Natural killer cell (primary cell): ENCODE data around the gene FOXF1. TPM values are rescaled to one million over a fixed set of nuclear protein-coding genes. Genes with fewer than 3 reads are reported as not detected.
A peak's percentile ranks its signal among the peaks of the same experiment; 100 is the strongest.

Source experiments
- ATAC-seq, 3 donors: fragments of 150-1000 bp in 2 of 3; fragments of 200-7000 bp in 1 of 3; cut with Tn5 transposase; 1 replicate in 1 of 3; 2 replicates in 2 of 3; pipeline ENCODE4 v1.10.0; 2021; ENCODE audit warnings: mild to moderate bottlenecking in 2 of 3, moderate library complexity in 2 of 3
- DNase-seq, 2 donors: peaks; one replicate each; pipeline versions ENCODE4 v3.0.0 to v3.0.0-alpha.2; 2013 to 2021; ENCODE audit warnings: mixed read lengths in 1 of 2
- H3K27ac ChIP-seq: one replicate; pipeline ENCODE4 v1.5.1; 2013; ENCODE audit warnings: mild to moderate bottlenecking, low read length
- H3K27me3 ChIP-seq: one replicate; pipeline ENCODE4 v1.6.1; 2013; ENCODE audit warnings: low read length; ENCODE audit not compliant: control insufficient read depth, insufficient read depth
- H3K36me3 ChIP-seq: one replicate; pipeline ENCODE4 v1.6.1; 2013; ENCODE audit warnings: low read length; ENCODE audit not compliant: control insufficient read depth, insufficient read depth
- H3K4me1 ChIP-seq: one replicate; pipeline ENCODE4 v1.6.1; 2013; ENCODE audit warnings: low read length; ENCODE audit not compliant: control insufficient read depth, insufficient read depth
- H3K4me3 ChIP-seq: one replicate; pipeline ENCODE4 v1.5.1; 2013; ENCODE audit warnings: low read length
- H3K9me3 ChIP-seq: one replicate; pipeline ENCODE4 v1.6.1; 2013; ENCODE audit warnings: low read length; ENCODE audit not compliant: control insufficient read depth, insufficient read depth
- H3K27ac Mint-ChIP-seq, 2 donors: one replicate each; pipeline ENCODE4 v1.8.0; 2022; ENCODE audit warnings: mild to moderate bottlenecking in 2 of 2, mixed read lengths in 2 of 2, moderate library complexity in 1 of 2
- H3K27me3 Mint-ChIP-seq, 2 donors: one replicate each; pipeline ENCODE4 v1.8.0; 2022; ENCODE audit warnings: low read depth in 2 of 2, mixed read lengths in 2 of 2
- H3K36me3 Mint-ChIP-seq: one replicate; pipeline ENCODE4 v1.8.0; 2022; ENCODE audit warnings: mixed read lengths
- H3K4me1 Mint-ChIP-seq, 2 donors: one replicate each; pipeline ENCODE4 v1.8.0; 2022; ENCODE audit warnings: mixed read lengths in 2 of 2
- H3K4me3 Mint-ChIP-seq: one replicate; pipeline ENCODE4 v1.8.0; 2022; ENCODE audit warnings: mild to moderate bottlenecking, moderate library complexity, mixed read lengths
- H3K9me3 Mint-ChIP-seq, 2 donors: one replicate each; pipeline ENCODE4 v1.8.0; 2022; ENCODE audit warnings: mixed read lengths in 2 of 2
- CTCF ChIP-seq: fragments of 200-600 bp; IDR thresholded peaks from one replicate; pipeline ENCODE4 v1.8.0; 2022; ENCODE audit warnings: antibody characterized with exemption
- WGBS: methylation state at CpG from one replicate; pipeline ENCODE4 v1.1.7; 2013; ENCODE audit warnings: missing lambda C conversion rate; ENCODE audit not compliant: insufficient coverage; 5-methylcytosine and 5-hydroxymethylcytosine counted together
- intact Hi-C: fragments of 100-400 bp; cut with micrococcal nuclease; formaldehyde crosslinking; loops from one replicate; pipeline ENCODE4 v1.14.2; 2022
- total RNA-seq, 4 donors: library from RNA; stranded (reverse); fragments of 120-200 nt in 1 of 4; gene quantifications; one replicate each; pipeline versions ENCODE4 v1.2.3 to v1.2.4, GENCODE V29; 2013 to 2022

The FOXF1 gene
- total RNA-seq, 3 donors from 2014 or later (not counting 1 experiment from before 2014, with no cell fraction given): not detected

DNA sequence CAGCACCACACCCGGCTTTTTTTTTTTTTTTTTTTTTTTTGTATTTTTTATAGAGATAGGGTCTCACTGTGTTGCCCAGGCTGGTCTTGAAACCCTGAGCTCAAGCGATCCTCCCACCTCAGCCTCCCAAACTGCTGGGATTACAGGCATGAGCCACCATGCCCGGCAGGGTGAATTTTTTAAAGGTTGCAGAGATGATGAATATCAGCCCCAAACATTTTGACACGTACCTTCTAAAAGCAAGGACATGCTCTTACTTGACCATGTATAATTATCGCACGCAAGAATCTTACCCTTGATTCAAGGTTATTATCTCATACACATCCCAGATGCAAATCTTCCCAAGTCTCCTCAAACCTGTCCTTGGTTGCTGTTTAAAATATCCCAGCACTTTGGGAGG lies 52.0 kb downstream of the FOXF1 start:
- H3K36me3 Mint-ChIP-seq: no peaks in the 10 kb centered on the region
- H3K9me3 Mint-ChIP-seq: no peaks in the 10 kb centered on the region
- peaks cover 29% of the 10 kb centered on the region for H3K27me3 ChIP-seq
- intact Hi-C loops: loop anchor here (5.0 kb wide), 3 partner anchors 200 to 515 kb away; no protein-coding TSS in a partner anchor
- H3K4me3 ChIP-seq: no peak overlapping the region
- ATAC-seq: no peak
- no peak for DNase-seq
- no peak overlapping the region for H3K4me3 Mint-ChIP-seq
- H3K27ac ChIP-seq: no peak overlapping the region
- H3K9me3 ChIP-seq: no peaks in the 10 kb centered on the region
- H3K27me3 Mint-ChIP-seq: peaks cover 25 to 28% of the 10 kb centered on the region in 2 donors
- no peak overlapping the region for H3K27ac Mint-ChIP-seq
- 97% methylated on average over 4 of the region's 6 CpGs for WGBS
- H3K4me1 Mint-ChIP-seq: peaks cover 7 to 8% of the 10 kb centered on the region in 2 donors
- H3K36me3 ChIP-seq: no peaks in the 10 kb centered on the region
- H3K4me1 ChIP-seq: peaks cover 12% of the 10 kb centered on the region
- no peak for TF ChIP-seq CTCF

GRCh38 chr16:86563469-86564345 lies 53.4 kb downstream of the FOXF1 start:
- Mint-ChIP-seq H3K4me3 (peak overlapping the region; percentile 42), H3K27me3 (peaks cover 26 to 28% of the 10 kb centered on the region in 2 donors), H3K4me1 (peaks cover 7 to 8% of the 10 kb centered on the region in 2 donors), H3K36me3 (no peaks in the 10 kb centered on the region), H3K9me3 (no peaks in the 10 kb centered on the region), H3K27ac (peak overlapping the region in 1 of 2 donors; percentile 35)
- Histone ChIP-seq H3K27me3 (peaks cover 33% of the 10 kb centered on the region), H3K4me3 (no peak overlapping the region), H3K36me3 (no peaks in the 10 kb centered on the region), H3K27ac (no peak overlapping the region), H3K4me1 (peaks cover 12% of the 10 kb centered on the region), H3K9me3 (no peaks in the 10 kb centered on the region)
- peak; percentile 78 to 92 for DNase-seq
- peak; percentile 100 for TF ChIP-seq CTCF
- 2% methylated on average over 41 of the region's 41 CpGs for WGBS
- peak; percentile 99 to 100 (median 100) for ATAC-seq
- intact Hi-C loops: loop anchor here (1.0 to 5.0 kb wide), 5 partner anchors 199 to 715 kb away; no protein-coding TSS in a partner anchor

Other genes starting within 250 kb of the FOXF1 start
- gene MTHFSD, start 44.7 kb downstream of the FOXF1 start, total RNA-seq: 10 to 100 TPM; 14.3 to 22.0 (median 16.9) TPM
- under 1 TPM in 1 of 3 donors, not detected in 2; 0.14 TPM for gene FOXC2, start 56.3 kb downstream of the FOXF1 start, total RNA-seq
- under 1 TPM in 1 of 3 donors, not detected in 2; 0.10 TPM for gene FOXL1, start 68.0 kb downstream of the FOXF1 start, total RNA-seq